Lower leg skin (tissue), 3 donors: ENCODE results near the gene LIN37.

ENCODE experiments used
- CTCF ChIP-seq, 3 donors: fragments of 450-650 bp; IDR thresholded peaks; one replicate each; pipeline ENCODE4 v1.5.1; 2016; ENCODE audit warnings: antibody characterized with exemption in 3 of 3, mild to moderate bottlenecking in 3 of 3, moderate library complexity in 2 of 3
- POLR2A ChIP-seq, 2 donors: fragments of 450-650 bp; IDR thresholded peaks; one replicate each; pipeline ENCODE4 v1.6.1; 2016 to 2017; ENCODE audit warnings: antibody characterized with exemption in 2 of 2, mild to moderate bottlenecking in 1 of 2, moderate library complexity in 1 of 2

DNA sequence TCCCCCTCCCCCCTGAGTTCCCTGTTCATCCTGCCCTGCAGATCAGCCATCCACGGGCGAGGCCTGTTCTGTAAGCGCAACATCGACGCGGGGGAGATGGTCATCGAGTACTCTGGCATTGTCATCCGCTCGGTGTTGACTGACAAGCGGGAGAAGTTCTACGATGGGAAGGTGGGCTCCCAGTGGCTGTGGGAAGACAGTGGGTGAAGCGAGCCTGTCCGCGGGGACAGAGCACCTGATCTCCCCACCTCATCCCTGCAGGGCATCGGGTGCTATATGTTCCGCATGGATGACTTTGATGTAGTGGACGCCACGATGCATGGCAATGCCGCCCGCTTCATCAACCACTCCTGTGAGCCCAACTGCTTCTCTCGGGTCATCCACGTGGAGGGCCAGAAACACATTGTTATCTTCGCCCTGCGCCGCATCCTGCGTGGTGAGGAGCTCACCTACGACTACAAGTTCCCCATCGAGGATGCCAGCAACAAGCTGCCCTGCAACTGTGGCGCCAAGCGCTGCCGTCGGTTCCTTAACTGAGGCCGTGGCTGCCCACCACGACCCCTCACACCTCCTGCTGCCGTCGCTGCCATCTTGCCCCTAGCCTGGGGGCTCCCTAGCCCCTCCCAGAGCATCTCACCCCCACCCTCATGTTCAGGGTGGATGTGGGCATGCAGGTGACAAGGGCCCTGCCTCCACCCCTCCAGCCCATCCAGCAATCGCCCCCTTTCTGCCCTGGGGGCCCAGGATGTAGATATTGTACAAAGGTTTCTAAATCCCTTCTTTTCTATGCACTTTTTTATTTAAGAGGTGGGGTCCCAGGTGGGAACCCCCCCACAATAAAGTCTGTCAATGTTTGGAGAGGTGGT is 10.1 kb upstream of the LIN37 start:
- no peak for TF ChIP-seq CTCF (IDR thresholded peaks at IDR 0.05)
- TF ChIP-seq POLR2A (IDR thresholded peaks at IDR 0.05), result no peak
